Erythroblast (primary cell): ENCODE results near the gene TRAM1L1.

Experiments
- GATA1 ChIP-seq: IDR thresholded peaks from 2 replicates; pipeline ENCODE4 v1.6.1; 2011; ENCODE audit warnings: low read depth, mild to moderate bottlenecking, control low read depth, low read length, moderate library complexity
- POLR2A ChIP-seq: IDR thresholded peaks from 2 replicates; pipeline ENCODE4 v1.6.1; 2011; ENCODE audit warnings: mild to moderate bottlenecking, low read length

DNA sequence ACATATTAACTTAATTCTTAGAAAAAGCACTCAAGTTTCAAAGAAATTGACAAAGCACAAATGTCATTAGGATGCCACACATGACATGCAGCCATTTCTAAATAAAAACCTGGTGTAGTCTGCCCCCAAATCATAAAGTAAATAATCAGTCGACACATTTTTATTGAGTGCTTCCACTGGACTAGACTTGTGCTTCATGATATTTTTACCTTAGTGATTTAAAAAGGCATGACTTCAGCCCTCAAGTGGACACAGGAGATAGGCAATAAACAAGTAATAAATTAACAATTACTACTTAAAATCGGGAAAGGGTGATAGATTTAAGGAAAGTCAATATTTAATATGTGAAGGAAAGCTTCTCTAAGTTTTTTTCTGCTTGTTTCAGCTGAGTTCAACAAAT, 7.6 kb downstream of the TRAM1L1 start:
- TF ChIP-seq POLR2A = no peak
- TF ChIP-seq GATA1 = no peak
